Femur (tissue), 1 donor: ENCODE measurements around the gene PI3.
"Not testable (repeated sequence)": the region's sequence is repeated elsewhere in the genome, so short reads cannot be mapped to it uniquely, and the experiment has no call there.

ENCODE experiments used
- DNase-seq: peaks from one replicate; pipeline ENCODE4 v3.0.0-alpha.2; 2017

The PI3 gene, protein sequence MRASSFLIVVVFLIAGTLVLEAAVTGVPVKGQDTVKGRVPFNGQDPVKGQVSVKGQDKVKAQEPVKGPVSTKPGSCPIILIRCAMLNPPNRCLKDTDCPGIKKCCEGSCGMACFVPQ

DNA sequence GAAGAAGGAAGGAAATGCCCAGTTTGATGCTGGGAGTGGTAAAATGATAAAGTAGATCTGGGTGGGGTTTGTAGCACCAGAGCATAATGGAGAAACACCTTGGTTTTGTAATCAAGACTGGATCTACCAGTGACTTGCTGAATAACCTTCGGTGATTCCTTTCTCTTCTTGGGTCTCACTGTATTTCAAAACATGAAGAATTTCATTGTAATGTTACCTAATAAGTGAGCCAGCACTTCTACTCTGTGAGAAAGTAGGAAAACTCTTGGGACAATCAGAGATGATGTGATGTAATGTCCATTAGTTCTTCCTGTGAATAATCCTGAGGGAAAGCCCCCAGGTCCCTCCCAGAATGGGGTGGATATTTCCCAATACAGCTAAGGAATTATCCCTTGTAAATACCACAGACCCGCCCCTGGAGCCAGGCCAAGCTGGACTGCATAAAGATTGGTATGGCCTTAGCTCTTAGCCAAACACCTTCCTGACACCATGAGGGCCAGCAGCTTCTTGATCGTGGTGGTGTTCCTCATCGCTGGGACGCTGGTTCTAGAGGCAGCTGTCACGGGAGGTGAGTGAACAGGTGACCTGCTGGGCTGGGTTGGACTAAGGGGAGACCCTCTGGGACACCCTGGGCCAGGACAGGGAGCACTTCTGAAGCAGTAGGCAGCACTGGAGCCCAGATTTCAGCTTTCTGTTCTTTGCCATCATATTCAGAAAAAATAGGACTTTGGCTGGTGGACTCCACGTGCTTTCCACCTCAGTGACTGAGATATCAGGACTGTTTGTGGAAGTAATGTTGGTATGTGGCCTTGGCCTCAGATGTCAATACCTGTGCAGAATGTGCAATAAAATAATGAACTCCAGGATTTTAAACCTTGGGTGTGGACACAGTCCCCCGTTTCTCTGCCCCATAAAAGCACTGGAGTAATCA is at the start of gene PI3:
Gene PI3 (plus strand): TSS at position 469 of the 931 bp plus-strand sequence. CDS start 21 bp downstream, at position 490.
- DNase-seq: no peak

GRCh38 chr20:45128099-45128498 is 46.6 kb upstream of the PI3 start:
- no peak for DNase-seq

- DNase-seq: no peak
Measured at GRCh38 chr20:45136911-45137310, 37.8 kb upstream of the PI3 start.

DNA sequence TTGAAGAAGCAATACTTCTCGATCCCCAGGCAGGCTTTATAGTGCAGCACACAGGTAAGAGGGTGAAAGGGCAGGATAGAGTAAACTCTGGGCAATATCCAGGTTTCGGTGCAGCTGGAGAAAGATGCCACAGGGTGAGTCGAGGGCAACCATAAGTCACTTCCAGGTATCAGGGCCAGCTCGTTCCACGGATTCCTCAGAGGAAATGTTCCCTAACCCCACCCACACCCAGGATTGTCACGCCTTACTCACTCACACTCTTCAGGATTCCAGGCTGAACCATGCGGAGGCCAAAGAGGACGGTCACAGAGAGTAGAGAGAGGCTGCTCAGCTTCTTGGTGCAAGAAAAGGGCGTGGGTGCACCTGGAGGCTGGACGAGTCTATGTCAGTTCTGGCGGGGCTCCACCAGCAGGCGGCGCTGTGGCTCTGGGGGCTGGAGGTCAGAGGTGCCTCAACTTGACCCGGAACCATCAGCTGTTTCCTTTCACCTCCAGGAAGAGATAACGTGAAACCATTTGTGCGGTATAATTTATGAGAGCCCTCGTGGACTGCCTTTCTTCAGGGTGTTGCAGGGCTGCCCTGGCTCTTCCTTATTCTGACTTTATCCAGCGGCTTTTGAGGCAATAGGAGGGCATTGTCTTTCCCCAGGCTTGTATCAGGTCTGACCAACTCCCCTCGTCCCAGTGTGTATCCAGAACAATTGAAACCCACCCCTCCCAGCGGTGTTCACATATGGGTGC is 36.0 kb upstream of the PI3 start:
- no peak for DNase-seq

- DNase-seq: not testable (repeated sequence)
Measured at GRCh38 chr20:45139733-45140375, 34.8 kb upstream of the PI3 start.

DNA sequence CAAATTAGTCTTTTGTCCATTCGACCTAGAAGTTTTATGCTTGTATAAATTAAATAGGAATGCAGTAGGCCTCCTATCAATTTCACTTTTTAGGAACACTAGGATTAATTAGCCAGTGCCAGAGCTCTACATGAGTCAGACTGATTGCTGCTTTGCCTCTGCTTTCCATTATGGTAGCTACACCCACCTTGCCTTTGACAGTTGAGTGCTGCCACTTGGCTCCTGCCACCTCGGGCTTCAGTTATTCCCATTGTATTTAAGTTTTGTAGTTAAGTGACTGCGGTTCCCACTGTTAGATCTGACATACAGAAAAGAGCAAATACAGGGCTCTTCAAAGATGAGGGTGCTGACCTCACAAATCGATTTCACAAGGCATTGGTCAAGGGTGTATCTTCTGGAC is 33.9 kb upstream of the PI3 start:
- DNase-seq: no peak

DNA sequence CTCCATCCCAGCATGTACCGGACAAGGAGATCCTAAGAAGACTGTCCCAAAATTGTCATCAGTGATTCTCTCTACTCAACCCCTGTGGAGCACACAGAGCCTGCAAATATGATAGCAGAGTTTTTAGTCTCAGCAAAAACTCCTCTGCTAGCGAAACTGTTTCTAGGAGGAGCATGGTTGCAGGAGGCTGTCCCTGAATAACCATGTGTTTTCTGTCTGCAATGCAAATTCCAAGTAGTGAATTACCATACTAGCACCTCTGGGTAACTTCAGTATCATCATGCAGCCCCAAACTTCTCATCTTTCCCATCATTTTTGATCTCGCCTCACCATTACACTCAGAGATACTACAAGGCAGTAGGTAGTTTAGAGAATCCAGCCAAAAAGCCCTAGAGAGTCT is 25.6 kb upstream of the PI3 start:
- no peak for DNase-seq

DNA sequence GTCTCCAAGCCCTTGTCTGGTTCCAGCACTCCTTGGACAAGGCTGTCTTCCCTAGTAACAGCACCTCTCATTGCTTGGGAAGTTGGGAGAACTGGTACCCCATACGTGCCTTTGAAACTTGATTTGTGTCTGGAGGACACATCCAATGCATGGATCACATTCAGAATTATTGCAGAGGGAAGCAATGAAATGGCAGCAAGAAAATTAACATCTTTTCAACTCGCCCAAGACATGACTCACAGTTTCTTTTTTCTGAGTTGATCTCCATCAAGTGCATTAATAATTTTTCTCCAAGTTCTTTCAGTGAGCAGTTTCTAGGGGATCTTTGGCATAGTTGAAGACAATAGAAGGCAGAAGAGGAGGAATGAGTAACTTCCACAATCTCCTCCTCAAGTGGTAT is 22.3 kb upstream of the PI3 start:
- DNase-seq: no peak

GRCh38 chr20:45153147-45153546 is 21.6 kb upstream of the PI3 start:
- DNase-seq: no peak

- no peak for DNase-seq
Measured at GRCh38 chr20:45153752-45154151, 20.9 kb upstream of the PI3 start.

GRCh38 chr20:45154183-45154582 is 20.5 kb upstream of the PI3 start:
- no peak for DNase-seq

DNA sequence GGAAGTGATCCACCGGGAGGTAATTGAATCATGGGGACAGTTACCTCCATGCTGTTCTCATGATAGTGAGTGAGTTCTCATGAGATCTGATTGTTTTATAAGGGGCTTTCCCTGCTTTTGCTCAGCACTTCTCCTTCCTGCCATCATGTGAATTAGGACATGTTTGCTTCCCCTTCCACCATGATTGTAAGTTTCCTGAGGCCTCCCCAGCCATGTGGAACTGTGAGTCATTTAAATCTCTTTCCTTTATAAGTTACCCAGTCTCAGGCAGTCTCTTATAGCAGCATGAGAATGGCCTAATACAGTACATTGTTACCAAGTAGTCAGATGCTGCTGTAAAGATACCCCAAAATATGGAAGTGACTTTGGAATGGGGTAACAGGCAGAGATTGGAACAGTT is 19.9 kb upstream of the PI3 start:
- not testable (repeated sequence) for DNase-seq

DNA sequence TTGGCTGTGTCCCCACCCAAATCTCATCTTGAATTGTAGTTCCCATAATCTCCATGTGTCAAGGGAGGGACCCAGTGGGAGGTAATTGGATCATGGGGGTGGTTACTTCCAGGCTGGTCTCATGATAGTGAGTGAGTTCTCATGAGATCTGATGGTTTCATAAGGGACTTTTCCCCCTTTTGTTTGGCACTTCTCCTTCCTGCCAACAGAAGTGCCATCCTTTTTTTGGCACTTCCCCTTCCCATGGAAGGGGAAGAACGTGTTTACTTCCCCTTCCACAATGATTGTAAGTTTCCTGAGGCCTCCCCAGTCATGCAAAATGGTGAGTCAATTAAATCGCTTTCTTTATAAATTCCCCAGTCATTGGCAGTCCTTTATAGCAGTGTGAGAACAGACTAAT is 18.0 kb upstream of the PI3 start:
- no peak for DNase-seq

GRCh38 chr20:45157962-45158361 is 16.7 kb upstream of the PI3 start:
- DNase-seq: no peak

DNA sequence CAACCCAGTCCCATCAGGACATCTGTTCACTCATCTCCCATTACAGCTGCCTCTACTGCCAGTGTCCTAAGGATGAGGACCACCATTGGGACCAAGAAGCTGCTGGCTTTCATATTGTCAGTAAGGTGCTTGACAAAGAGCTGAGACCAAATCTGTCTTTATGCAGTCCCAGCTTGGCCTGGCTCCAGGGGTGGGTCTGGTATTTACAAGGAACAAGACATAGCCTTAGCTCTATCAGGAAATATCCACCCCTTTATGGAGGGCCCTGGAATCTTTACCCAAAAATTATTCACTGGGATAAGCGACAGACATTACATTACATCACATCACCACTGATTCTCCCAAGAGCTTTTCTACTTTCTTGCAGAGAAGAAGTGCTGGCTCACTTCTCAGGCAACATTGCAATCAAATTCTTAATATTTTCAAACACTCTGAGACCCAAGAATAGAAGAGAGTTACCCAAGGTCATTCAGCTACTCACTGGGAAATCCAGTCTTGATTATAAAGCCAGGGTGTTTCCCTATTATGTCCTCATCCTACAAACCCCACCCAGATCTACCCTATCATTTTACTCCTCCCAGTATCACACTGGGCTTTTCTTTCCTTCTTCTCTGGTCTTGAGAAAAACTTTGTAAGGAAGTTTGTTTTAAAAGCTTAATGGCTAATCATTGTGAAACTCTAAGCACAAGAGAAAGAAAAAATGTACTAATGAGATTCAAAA is 11.5 kb upstream of the PI3 start:
- no peak for DNase-seq

DNA sequence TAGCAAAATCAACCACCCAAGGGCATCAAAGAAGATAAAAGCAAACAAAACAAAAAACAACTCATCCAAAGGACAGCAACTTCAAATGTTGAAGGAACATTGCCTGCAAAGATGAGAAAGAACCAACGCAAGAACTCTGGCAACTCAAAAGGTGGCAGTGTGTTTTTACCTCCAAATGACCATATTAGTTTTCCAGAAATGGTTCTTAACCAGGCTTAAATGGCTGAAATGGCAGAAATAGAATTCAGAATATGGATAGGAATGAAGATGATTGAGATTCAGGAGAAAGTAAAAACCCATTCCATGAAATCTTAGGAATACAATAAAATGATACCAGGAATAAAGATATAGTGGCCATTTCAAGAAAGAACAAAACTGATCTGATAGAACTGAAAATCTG is 9.8 kb upstream of the PI3 start:
- no peak for DNase-seq

GRCh38 chr20:45173522-45173921 is 1.2 kb upstream of the PI3 start:
- no peak for DNase-seq

DNA sequence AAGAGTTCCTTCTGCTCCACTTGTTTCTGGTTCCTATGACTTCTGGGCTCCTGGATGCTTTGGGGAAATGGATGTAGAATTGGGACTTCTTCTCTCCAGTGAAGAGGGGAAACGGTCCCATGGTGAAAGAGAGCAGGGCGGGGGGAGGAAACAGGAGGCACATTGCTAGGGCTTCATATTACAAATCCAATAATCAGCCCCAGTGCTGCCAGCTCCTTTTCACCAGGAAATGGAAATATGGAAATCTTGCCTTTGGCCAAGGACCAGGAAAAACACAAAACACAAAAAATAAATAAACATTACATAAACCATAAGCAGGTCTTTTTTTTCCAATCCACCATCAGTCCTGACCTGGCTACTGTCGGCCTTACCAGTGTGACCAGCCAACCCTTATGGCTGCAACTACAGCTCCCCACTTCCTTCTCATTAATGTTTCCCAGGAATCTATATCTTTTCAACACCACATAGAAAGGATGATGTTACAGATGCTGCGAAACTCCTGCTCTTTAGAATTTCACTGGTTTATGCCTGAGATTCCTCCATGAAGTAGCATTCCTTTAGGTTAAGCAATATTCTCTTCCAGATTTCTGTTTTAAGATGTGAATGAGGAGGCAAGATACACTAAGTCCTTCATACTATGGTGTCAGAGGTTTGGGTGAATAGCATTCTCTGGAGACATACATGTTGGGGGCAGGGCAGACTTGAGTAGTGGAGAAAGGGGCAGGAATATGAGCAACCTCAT is 2.0 kb downstream of the PI3 start:
- no peak for DNase-seq

DNA sequence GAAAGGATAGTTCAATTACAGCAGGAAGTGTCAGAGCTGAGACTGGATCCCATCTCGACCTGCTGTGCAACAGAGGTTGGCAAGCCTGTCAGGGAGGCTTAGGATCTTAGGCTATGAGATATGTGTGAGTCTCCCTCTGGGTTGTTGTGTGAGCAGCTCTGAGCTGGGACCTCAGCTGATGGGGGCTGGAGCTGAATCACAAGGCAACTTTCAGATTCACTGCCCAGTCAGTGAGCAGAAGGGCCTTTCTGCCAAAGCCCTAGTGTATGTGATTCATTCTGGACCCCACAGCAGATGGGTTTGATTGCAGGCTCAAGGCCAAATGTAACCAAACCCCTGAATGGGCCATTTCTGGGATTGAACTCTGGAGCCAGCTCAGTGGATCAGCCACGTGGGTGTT is 4.5 kb downstream of the PI3 start:
- DNase-seq: no peak

GRCh38 chr20:45181639-45182038 is 6.9 kb downstream of the PI3 start:
- no peak for DNase-seq

- no peak for DNase-seq
Measured at GRCh38 chr20:45183084-45183483, 8.4 kb downstream of the PI3 start.

DNA sequence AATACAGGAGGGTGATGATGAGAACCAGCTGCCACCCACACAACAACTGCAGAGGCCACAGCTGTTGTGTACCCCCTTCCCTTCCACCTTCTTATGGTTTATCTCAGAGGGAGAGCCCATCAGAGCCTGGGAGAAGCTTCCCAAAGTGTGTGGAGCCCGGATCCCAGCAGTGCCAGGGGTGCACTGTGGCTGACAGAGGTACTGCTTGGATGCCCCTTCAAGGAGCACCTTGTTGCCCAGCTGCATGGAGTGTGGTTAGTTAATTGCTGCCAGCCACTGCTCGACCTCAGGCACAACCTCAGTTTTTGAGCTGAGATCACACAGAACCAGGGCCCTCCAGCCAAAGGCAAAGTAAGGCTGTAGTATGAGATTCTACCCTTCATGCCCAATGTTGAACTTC is 13.0 kb downstream of the PI3 start:
- no peak for DNase-seq
